ENCODE data around the gene CITED2. TPM values are rescaled to one million over a fixed set of nuclear protein-coding genes. Genes with fewer than 3 reads are reported as not detected.
A peak's percentile ranks its signal among the peaks of the same experiment; 100 is the strongest.

The CITED2 gene
- total RNA-seq, 1 experiment from 2014 or later: 46.1 TPM

DNA sequence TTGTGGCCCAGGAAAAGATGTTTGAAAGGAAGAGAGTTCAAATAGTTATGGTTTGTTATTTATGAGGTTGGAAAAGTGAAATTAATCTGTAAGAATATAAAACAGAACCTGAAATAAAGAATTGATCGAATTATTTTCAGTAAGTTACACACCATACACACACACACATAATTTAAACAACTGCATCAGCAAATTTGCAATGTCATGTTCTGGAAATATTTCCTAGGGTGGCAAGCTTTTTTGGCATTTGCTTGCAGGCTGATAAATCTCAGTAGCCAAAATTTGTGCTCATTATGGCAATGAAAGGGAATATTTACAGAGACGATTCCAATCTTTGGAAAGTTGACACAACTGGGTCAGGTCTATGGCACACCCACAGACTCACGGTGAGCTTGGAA, 9.5 kb downstream of the CITED2 start:
- Histone ChIP-seq H4K20me1 (ENCODE audit: insufficient read depth) (no peaks in the 10 kb centered on the region), H3K36me3 (ENCODE audit: control insufficient read depth in 1 of 2, insufficient read depth in 2 of 2, low read length in 2 of 2) (no peaks in the 10 kb centered on the region), H2AFZ (ENCODE audit: low read depth, low read length, poor library complexity, severe bottlenecking) (peak overlapping the region; percentile 55), H3K4me2 (ENCODE audit: low read length) (no peak overlapping the region), H3K79me2 (ENCODE audit: insufficient read depth, low read length) (no peaks in the 10 kb centered on the region), H3K9ac (ENCODE audit: low read length) (no peak overlapping the region), H3K9me2 (ENCODE audit: insufficient read depth) (no peaks in the 10 kb centered on the region), H3K9me3 (ENCODE audit: control insufficient read depth in 1 of 2, insufficient read depth in 1 of 2, low read depth in 1 of 2, low read length in 2 of 2) (no peaks in the 10 kb centered on the region), H3K4me3 (replicated peaks in 1 of 2; ENCODE audit: low read depth in 1 of 2, low read length in 2 of 2) (no peak overlapping the region), H3K27me3 (ENCODE audit: insufficient read depth, low read length) (no peaks in the 10 kb centered on the region), H3K27ac (ENCODE audit: low read depth, low read length) (no peak overlapping the region), H3K4me1 (ENCODE audit: control insufficient read depth in 1 of 2, insufficient read depth in 2 of 2, low read length in 2 of 2) (peaks cover 6 to 9% of the 10 kb centered on the region in 2 experiments; a peak in 3 of 4 replicates)
- DNase-seq (ENCODE audit: low read depth, low spot score): no peak
- ChIA-PET RAD21 (ENCODE audit: low non-redundant PET in 1 of 2, low total read pairs in 2 of 2, uncharacterized antibody in 2 of 2, unreplicated experiment in 2 of 2) (interaction anchor here (0.6 to 1.8 kb wide), 8 partner anchors 114 to 955 kb away, joined by 3 to 18 read pairs (median 5); no protein-coding TSS in a partner anchor), POLR2A (interaction anchor here (0.7 to 1.5 kb wide), 3 partner anchors 10 to 146 kb away, joined by 3 to 6 read pairs (median 4); partner anchors contain the start of gene CITED2), CTCF (interaction anchor here (0.6 to 2.0 kb wide), 28 partner anchors 8 to 1359 kb away, joined by 3 to 48 read pairs (median 4); partner anchors contain the start of genes CCDC28A, CITED2 and REPS1)
- no peak for ATAC-seq
- TF ChIP-seq SIN3A (IDR thresholded peaks at IDR 0.05; ENCODE audit: low read depth) (no peak), ATF3 (IDR thresholded peaks at IDR 0.05) (no peak), JUND (IDR thresholded peaks at IDR 0.05) (no peak), ZNF274 (IDR thresholded peaks at IDR 0.05; ENCODE audit: low read depth, low read length) (no peak), YY1 (IDR thresholded peaks at IDR 0.05; ENCODE audit: extremely low read depth, insufficient replicate concordance, low read depth, low read length) (no peak), SRF (IDR thresholded peaks at IDR 0.05; ENCODE audit: low read depth) (no peak), SP1 (IDR thresholded peaks at IDR 0.05; ENCODE audit: low read depth) (no peak), EGR1 (IDR thresholded peaks at IDR 0.05; ENCODE audit: low read depth) (no peak)
- intact Hi-C loops (cut with micrococcal nuclease): loop anchor here (1.0 to 10.0 kb wide), 8 partner anchors 146 to 1360 kb away; partner anchors contain the start of gene REPS1
- BruUV-seq (replicated peaks): no TSS peak

- Histone ChIP-seq H3K27ac (ENCODE audit: low read depth, low read length) (no peak overlapping the region), H2AFZ (ENCODE audit: low read depth, low read length, poor library complexity, severe bottlenecking) (peak overlapping the region; percentile 55), H3K9me3 (ENCODE audit: control insufficient read depth in 1 of 2, insufficient read depth in 1 of 2, low read depth in 1 of 2, low read length in 2 of 2) (no peaks in the 10 kb centered on the region), H3K9me2 (ENCODE audit: insufficient read depth) (no peaks in the 10 kb centered on the region), H3K4me1 (ENCODE audit: control insufficient read depth in 1 of 2, insufficient read depth in 2 of 2, low read length in 2 of 2) (peaks cover 5 to 6% of the 10 kb centered on the region in 2 experiments; a peak in 3 of 4 replicates), H3K4me3 (replicated peaks in 1 of 2; ENCODE audit: low read depth in 1 of 2, low read length in 2 of 2) (no peak overlapping the region), H3K79me2 (ENCODE audit: insufficient read depth, low read length) (no peaks in the 10 kb centered on the region), H3K9ac (ENCODE audit: low read length) (no peak overlapping the region), H3K27me3 (ENCODE audit: insufficient read depth, low read length) (no peaks in the 10 kb centered on the region), H4K20me1 (ENCODE audit: insufficient read depth) (no peaks in the 10 kb centered on the region), H3K4me2 (ENCODE audit: low read length) (no peak overlapping the region), H3K36me3 (ENCODE audit: control insufficient read depth in 1 of 2, insufficient read depth in 2 of 2, low read length in 2 of 2) (no peaks in the 10 kb centered on the region)
- RAD21 ChIA-PET (ENCODE audit: low non-redundant PET in 1 of 2, low total read pairs in 2 of 2, uncharacterized antibody in 2 of 2, unreplicated experiment in 2 of 2): interaction anchor here (0.6 to 1.8 kb wide), 8 partner anchors 114 to 954 kb away, joined by 3 to 18 read pairs (median 5); no protein-coding TSS in a partner anchor
- no peak for DNase-seq (ENCODE audit: low read depth, low spot score)
- CTCF ChIA-PET: interaction anchor here (0.6 to 2.0 kb wide), 28 partner anchors 9 to 1358 kb away, joined by 3 to 48 read pairs (median 4); partner anchors contain the start of genes CCDC28A, CITED2 and REPS1
- intact Hi-C loops (cut with micrococcal nuclease): loop anchor here (1.0 to 10.0 kb wide), 8 partner anchors 145 to 1360 kb away; partner anchors contain the start of gene REPS1
- ATAC-seq: peak; percentile 67
- BruUV-seq (replicated peaks): no TSS peak
- POLR2A ChIA-PET: interaction anchor here (0.7 to 1.5 kb wide), 3 partner anchors 10 to 145 kb away, joined by 3 to 6 read pairs (median 4); partner anchors contain the start of gene CITED2
- no peak for TF ChIP-seq JUND (IDR thresholded peaks at IDR 0.05)
- TF ChIP-seq FOSL1 (IDR thresholded peaks at IDR 0.05; ENCODE audit: low read depth): no peak
- 0 out of 2 replicates have a peak, but pooled peaks have one; percentile 16 for TF ChIP-seq EGR1 (IDR thresholded peaks at IDR 0.05; ENCODE audit: low read depth)
- no peak for TF ChIP-seq ELF1 (IDR thresholded peaks at IDR 0.05; ENCODE audit: borderline replicate concordance, low read depth)
- 0 out of 2 replicates have a peak, but pooled peaks have one; percentile 43 for TF ChIP-seq CBX3 (IDR thresholded peaks at IDR 0.05; ENCODE audit: low read depth)
- TF ChIP-seq, protein P1, sequence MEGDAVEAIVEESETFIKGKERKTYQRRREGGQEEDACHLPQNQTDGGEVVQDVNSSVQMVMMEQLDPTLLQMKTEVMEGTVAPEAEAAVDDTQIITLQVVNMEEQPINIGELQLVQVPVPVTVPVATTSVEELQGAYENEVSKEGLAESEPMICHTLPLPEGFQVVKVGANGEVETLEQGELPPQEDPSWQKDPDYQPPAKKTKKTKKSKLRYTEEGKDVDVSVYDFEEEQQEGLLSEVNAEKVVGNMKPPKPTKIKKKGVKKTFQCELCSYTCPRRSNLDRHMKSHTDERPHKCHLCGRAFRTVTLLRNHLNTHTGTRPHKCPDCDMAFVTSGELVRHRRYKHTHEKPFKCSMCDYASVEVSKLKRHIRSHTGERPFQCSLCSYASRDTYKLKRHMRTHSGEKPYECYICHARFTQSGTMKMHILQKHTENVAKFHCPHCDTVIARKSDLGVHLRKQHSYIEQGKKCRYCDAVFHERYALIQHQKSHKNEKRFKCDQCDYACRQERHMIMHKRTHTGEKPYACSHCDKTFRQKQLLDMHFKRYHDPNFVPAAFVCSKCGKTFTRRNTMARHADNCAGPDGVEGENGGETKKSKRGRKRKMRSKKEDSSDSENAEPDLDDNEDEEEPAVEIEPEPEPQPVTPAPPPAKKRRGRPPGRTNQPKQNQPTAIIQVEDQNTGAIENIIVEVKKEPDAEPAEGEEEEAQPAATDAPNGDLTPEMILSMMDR (IDR thresholded peaks at IDR 0.05 in 2 of 3, conservative IDR thresholded peaks at IDR 0.05 in 1 of 3; ENCODE audit: borderline replicate concordance in 1 of 3, insufficient read depth in 1 of 3, low read depth in 2 of 3, low read length in 2 of 3): peak; percentile 19 to 82 (median 69); a peak in 3 of 6 replicates
- no peak for TF ChIP-seq YY1 (IDR thresholded peaks at IDR 0.05; ENCODE audit: extremely low read depth, insufficient replicate concordance, low read depth, low read length)
- TF ChIP-seq MAX (IDR thresholded peaks at IDR 0.05): no peak
- no peak for TF ChIP-seq SIN3A (IDR thresholded peaks at IDR 0.05; ENCODE audit: low read depth)
Observed at GRCh38 chr6:139364302-139364981, 10.0 kb downstream of the CITED2 start.

Data from HCT116 (cell line).